WTC11 (cell line): Measurements from ENCODE around the gene TXNRD2. TPM values are rescaled to one million over a fixed set of nuclear protein-coding genes. Genes with fewer than 3 reads are reported as not detected.

ENCODE experiments used
- ATAC-seq: fragments of 200-7000 bp; cut with Tn5 transposase; 2 replicates; pipeline ENCODE4 v1.10.0; 2021; ENCODE audit warnings: mild to moderate bottlenecking, moderate library complexity
- CTCF ChIA-PET: fragments of 300-600 bp; sonication (Branson Sonifier 250); formaldehyde crosslinking; loops from one replicate; lab custom pipeline; 2021; ENCODE audit warnings: antibody characterized with exemption; lab: Charles Lee
- POLR2A ChIA-PET: fragments of 350-600 bp; sonication (Branson Sonifier 250); formaldehyde crosslinking; loops from one replicate; lab custom pipeline; 2021; ENCODE audit warnings: antibody characterized with exemption; lab: Charles Lee
- DNase-seq: peaks from one replicate; pipeline ENCODE4 v3.0.0; 2021; ENCODE audit warnings: low spot score
- H3K27ac Mint-ChIP-seq: 2 replicates; pipeline ENCODE4 v1.8.0; 2021; ENCODE audit warnings: mixed read lengths
- H3K27me3 Mint-ChIP-seq: 2 replicates; pipeline ENCODE4 v1.8.0; 2021; ENCODE audit warnings: low read depth, mild to moderate bottlenecking, moderate library complexity, mixed read lengths
- H3K36me3 Mint-ChIP-seq: 2 replicates; pipeline ENCODE4 v1.8.0; 2021; ENCODE audit warnings: mixed read lengths
- H3K4me1 Mint-ChIP-seq: 2 replicates; pipeline ENCODE4 v1.8.0; 2022; ENCODE audit warnings: mixed read lengths
- H3K4me3 Mint-ChIP-seq: 2 replicates; pipeline ENCODE4 v1.8.0; 2021; ENCODE audit warnings: mild to moderate bottlenecking, moderate library complexity, mixed read lengths
- H3K9me3 Mint-ChIP-seq: 2 replicates; pipeline ENCODE4 v1.8.0; 2021; ENCODE audit warnings: mixed read lengths
- ETV6 ChIP-seq: sonication (generic); formaldehyde crosslinking; IDR thresholded peaks from 2 replicates; pipeline ENCODE4 v1.8.1; 2022; ENCODE audit warnings: mild to moderate bottlenecking, missing genetic modification reagents
- MLX ChIP-seq: sonication (generic); formaldehyde crosslinking; IDR thresholded peaks from 2 replicates; pipeline ENCODE4 v1.8.1; 2023; ENCODE audit warnings: mild to moderate bottlenecking, missing genetic modification reagents, moderate library complexity
- MYBL2 ChIP-seq: sonication (generic); formaldehyde crosslinking; IDR thresholded peaks from 2 replicates; pipeline ENCODE4 v1.8.1; 2023; ENCODE audit warnings: mild to moderate bottlenecking, moderate library complexity, missing genetic modification reagents
- NFATC4 ChIP-seq: fragments of 250-450 bp; sonication (Bioruptor Pico); IDR thresholded peaks from 2 replicates; pipeline ENCODE4 v1.9.0; 2021; ENCODE audit warnings: mild to moderate bottlenecking
- NFYB ChIP-seq: sonication (generic); formaldehyde crosslinking; conservative IDR thresholded peaks from 2 replicates; pipeline ENCODE4 v1.8.0; 2022; ENCODE audit warnings: low read depth, missing genetic modification reagents
- NR1H2 ChIP-seq: sonication (generic); formaldehyde crosslinking; IDR thresholded peaks from 2 replicates; pipeline ENCODE4 v1.9.0; 2021; ENCODE audit warnings: mild to moderate bottlenecking, moderate library complexity, missing genetic modification reagents
- PRRX2 ChIP-seq: fragments of 250-450 bp; sonication (Bioruptor Pico); IDR thresholded peaks from 2 replicates; pipeline ENCODE4 v1.8.0; 2021; ENCODE audit warnings: mild to moderate bottlenecking
- SMAD3 ChIP-seq: sonication (generic); formaldehyde crosslinking; IDR thresholded peaks from 2 replicates; pipeline ENCODE4 v1.8.0; 2022; ENCODE audit warnings: missing genetic modification reagents, mild to moderate bottlenecking, borderline replicate concordance
- TEAD1 ChIP-seq: sonication (generic); formaldehyde crosslinking; IDR thresholded peaks from 2 replicates; pipeline ENCODE4 v1.8.0; 2022; ENCODE audit warnings: mild to moderate bottlenecking, missing genetic modification reagents
- ZNF317 ChIP-seq: sonication (generic); formaldehyde crosslinking; IDR thresholded peaks from 2 replicates; pipeline ENCODE4 v1.8.1; 2023; ENCODE audit warnings: low read depth, mild to moderate bottlenecking, moderate library complexity, missing genetic modification reagents, borderline replicate concordance
- total RNA-seq: library from RNA; stranded (reverse); gene quantifications from 3 replicates; pipeline ENCODE4 v1.2.3, GENCODE V29; 2021
- TF ChIP-seq, protein P1 (sequence below): sonication (generic); formaldehyde crosslinking; IDR thresholded peaks from 2 replicates; pipeline ENCODE4 v1.8.0; 2023; ENCODE audit warnings: missing genetic modification reagents
- TF ChIP-seq, protein P2 (sequence below): sonication (generic); formaldehyde crosslinking; IDR thresholded peaks from 2 replicates; pipeline ENCODE4 v1.8.0; 2023; ENCODE audit warnings: mild to moderate bottlenecking, missing genetic modification reagents
- TF ChIP-seq, protein P3 (sequence below): fragments of 200-600 bp; IDR thresholded peaks from 2 replicates; pipeline ENCODE4 v1.8.0; 2022; ENCODE audit warnings: antibody characterized with exemption

TXNRD2 gene
- total RNA-seq, 1 experiment from 2014 or later = 15.9 TPM

GRCh38 chr22:19828035-19828401 is 113.6 kb downstream of the TXNRD2 start:
- peaks cover 5% of the 10 kb centered on the region; the same call in 1 of the 2 replicates for H3K4me1 Mint-ChIP-seq
- peaks cover 12% of the 10 kb centered on the region for H3K9me3 Mint-ChIP-seq
- H3K27ac Mint-ChIP-seq = no peak overlapping the region
- DNase-seq = no peak
- POLR2A ChIA-PET = no interaction called here
- TF ChIP-seq, protein P1, sequence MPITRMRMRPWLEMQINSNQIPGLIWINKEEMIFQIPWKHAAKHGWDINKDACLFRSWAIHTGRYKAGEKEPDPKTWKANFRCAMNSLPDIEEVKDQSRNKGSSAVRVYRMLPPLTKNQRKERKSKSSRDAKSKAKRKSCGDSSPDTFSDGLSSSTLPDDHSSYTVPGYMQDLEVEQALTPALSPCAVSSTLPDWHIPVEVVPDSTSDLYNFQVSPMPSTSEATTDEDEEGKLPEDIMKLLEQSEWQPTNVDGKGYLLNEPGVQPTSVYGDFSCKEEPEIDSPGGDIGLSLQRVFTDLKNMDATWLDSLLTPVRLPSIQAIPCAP (CRISPR knock-in tag) = no peak
- no peak for TF ChIP-seq PRRX2 (CRISPR knock-in tag)
- TF ChIP-seq MYBL2 (CRISPR knock-in tag) = no peak
- TF ChIP-seq, all 79 proteins: peak for 0
- H3K36me3 Mint-ChIP-seq = 0 out of 2 replicates have a peak, but pooled peaks cover 3% of the 10 kb centered on the region
- no peak overlapping the region for H3K4me3 Mint-ChIP-seq
- H3K27me3 Mint-ChIP-seq = no peaks in the 10 kb centered on the region
- CTCF ChIA-PET = interaction anchor here (1.8 kb wide), 1 partner anchor 82 kb away, joined by 5 read pairs; no protein-coding TSS in a partner anchor
- no peak for ATAC-seq

GRCh38 chr22:19827341-19828034 is 114.1 kb downstream of the TXNRD2 start:
- Mint-ChIP-seq H3K4me3 (no peak overlapping the region), H3K36me3 (0 out of 2 replicates have a peak, but pooled peaks cover 3% of the 10 kb centered on the region), H3K4me1 (peaks cover 5% of the 10 kb centered on the region; the same call in 1 of the 2 replicates), H3K27ac (no peak overlapping the region), H3K9me3 (peaks cover 12% of the 10 kb centered on the region), H3K27me3 (no peaks in the 10 kb centered on the region)
- ChIA-PET CTCF (interaction anchor here (1.8 kb wide), 1 partner anchor 83 kb away, joined by 5 read pairs; no protein-coding TSS in a partner anchor), POLR2A (no interaction called here)
- ATAC-seq = no peak
- DNase-seq = no peak
- TF ChIP-seq NFATC4 (no peak), ETV6 (CRISPR knock-in tag) (no peak), NR1H2 (no peak)
- TF ChIP-seq, protein P2, sequence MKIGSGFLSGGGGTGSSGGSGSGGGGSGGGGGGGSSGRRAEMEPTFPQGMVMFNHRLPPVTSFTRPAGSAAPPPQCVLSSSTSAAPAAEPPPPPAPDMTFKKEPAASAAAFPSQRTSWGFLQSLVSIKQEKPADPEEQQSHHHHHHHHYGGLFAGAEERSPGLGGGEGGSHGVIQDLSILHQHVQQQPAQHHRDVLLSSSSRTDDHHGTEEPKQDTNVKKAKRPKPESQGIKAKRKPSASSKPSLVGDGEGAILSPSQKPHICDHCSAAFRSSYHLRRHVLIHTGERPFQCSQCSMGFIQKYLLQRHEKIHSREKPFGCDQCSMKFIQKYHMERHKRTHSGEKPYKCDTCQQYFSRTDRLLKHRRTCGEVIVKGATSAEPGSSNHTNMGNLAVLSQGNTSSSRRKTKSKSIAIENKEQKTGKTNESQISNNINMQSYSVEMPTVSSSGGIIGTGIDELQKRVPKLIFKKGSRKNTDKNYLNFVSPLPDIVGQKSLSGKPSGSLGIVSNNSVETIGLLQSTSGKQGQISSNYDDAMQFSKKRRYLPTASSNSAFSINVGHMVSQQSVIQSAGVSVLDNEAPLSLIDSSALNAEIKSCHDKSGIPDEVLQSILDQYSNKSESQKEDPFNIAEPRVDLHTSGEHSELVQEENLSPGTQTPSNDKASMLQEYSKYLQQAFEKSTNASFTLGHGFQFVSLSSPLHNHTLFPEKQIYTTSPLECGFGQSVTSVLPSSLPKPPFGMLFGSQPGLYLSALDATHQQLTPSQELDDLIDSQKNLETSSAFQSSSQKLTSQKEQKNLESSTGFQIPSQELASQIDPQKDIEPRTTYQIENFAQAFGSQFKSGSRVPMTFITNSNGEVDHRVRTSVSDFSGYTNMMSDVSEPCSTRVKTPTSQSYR (CRISPR knock-in tag) = no peak

- Mint-ChIP-seq H3K9me3 (peaks cover 12% of the 10 kb centered on the region), H3K4me3 (no peak overlapping the region), H3K4me1 (peaks cover 5% of the 10 kb centered on the region; the same call in 1 of the 2 replicates), H3K27me3 (no peaks in the 10 kb centered on the region), H3K36me3 (0 out of 2 replicates have a peak, but pooled peaks cover 3% of the 10 kb centered on the region), H3K27ac (no peak overlapping the region)
- CTCF ChIA-PET = interaction anchor here (1.8 kb wide), 1 partner anchor 84 kb away, joined by 5 read pairs; no protein-coding TSS in a partner anchor
- DNase-seq (no peak), ATAC-seq (no peak)
- POLR2A ChIA-PET = no interaction called here
- TF ChIP-seq NFYB (no peak), TEAD1 (CRISPR knock-in tag) (no peak), MLX (CRISPR knock-in tag) (no peak), SMAD3 (no peak), ZNF317 (CRISPR knock-in tag) (no peak)
- TF ChIP-seq, protein P3, sequence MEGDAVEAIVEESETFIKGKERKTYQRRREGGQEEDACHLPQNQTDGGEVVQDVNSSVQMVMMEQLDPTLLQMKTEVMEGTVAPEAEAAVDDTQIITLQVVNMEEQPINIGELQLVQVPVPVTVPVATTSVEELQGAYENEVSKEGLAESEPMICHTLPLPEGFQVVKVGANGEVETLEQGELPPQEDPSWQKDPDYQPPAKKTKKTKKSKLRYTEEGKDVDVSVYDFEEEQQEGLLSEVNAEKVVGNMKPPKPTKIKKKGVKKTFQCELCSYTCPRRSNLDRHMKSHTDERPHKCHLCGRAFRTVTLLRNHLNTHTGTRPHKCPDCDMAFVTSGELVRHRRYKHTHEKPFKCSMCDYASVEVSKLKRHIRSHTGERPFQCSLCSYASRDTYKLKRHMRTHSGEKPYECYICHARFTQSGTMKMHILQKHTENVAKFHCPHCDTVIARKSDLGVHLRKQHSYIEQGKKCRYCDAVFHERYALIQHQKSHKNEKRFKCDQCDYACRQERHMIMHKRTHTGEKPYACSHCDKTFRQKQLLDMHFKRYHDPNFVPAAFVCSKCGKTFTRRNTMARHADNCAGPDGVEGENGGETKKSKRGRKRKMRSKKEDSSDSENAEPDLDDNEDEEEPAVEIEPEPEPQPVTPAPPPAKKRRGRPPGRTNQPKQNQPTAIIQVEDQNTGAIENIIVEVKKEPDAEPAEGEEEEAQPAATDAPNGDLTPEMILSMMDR = no peak
These were observed 115.0 kb downstream of the TXNRD2 start for GRCh38 chr22:19826619-19826950.
